GM21515 (cell line): ENCODE results near the gene PAQR9.

Experiments
- ATAC-seq: cut with Tn5 transposase; IDR thresholded peaks from one replicate; pipeline ENCODE4 v1.9.1; 2021; ENCODE audit not compliant: unreplicated experiment

PAQR9 gene

GRCh38 chr3:142951794-142952193 lies 11.7 kb downstream of the PAQR9 start:
- ATAC-seq: no peak

GRCh38 chr3:142950972-142951371 lies 12.5 kb downstream of the PAQR9 start:
- no peak for ATAC-seq

DNA sequence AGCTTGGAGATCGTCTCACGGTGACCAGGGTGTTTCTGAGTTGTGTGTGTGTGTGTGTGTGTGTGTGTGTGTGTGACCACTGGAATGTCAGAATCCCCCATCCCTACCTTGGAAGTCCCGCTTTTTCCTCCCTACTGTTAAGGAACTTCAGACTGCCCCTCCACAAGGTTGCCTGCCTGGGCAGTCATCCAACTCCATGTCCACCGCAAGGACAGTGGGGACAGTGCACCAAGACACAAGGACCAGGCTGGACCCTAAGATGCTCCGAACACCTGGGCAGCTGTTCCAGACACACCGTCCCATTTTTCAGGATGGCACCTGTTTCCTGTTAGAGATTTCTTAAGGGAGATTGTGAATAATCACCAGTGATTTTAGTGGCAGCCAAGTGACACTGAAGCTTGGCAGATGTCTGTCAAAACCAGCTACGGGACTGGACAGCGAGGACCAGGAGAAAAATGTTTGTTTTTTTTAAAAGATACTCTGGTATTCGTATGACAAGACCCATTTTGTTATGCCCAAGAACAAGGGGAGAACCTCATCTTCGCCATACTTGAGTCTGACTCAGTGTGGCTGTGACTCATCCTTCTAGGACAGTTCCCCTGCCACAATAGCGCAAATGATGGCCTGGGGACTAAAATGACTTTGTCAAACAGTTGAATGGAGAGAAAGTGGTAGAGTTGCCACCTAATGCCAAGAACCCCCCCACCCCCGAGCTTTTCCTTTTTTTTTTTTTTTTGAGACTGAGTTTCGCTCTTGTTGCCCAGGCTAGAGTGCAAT lies 15.5 kb downstream of the PAQR9 start:
- no peak for ATAC-seq

DNA sequence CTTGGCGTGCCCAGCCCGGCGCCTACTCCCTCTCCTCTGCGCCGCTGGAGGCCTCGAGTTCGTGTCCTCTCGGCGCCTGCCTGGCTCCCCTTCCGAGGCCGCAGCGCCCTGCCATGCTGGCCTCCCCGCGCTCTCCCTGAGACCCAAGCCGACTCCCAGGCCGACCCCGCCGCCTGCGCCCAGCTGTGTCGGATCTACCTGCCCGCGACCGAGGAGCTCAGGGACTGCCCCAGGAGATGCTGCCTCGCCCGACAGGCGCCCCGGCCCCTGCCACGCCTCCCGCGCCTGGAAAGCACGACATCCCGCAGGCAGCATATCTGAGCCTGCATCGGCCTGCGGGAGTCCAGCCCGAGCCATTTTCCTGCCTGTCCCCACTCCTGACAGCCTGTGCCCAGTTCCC lies 16.1 kb downstream of the PAQR9 start:
- no peak for ATAC-seq

- no peak for ATAC-seq
Measured at GRCh38 chr3:142946861-142947260, 16.6 kb downstream of the PAQR9 start.

DNA sequence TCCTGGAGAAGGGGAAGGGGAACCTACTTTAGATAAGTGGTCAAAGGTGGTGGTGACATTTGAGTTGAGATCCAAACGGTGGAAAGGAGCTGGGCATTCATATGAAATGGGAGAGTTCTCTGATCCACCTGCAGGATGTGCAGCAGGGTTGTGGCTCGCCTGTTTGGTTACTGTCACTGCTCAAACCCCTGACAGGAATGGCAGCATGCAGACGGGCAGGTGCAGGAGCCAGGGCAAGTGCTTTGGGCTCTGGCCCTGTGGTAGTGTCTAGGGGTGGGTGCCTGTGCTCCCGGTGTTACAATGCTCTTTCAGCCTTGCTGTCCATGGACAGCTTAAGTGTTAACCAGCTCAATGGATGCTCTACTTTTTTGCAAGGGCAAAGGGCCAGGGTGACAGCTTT lies 18.5 kb downstream of the PAQR9 start:
- ATAC-seq: peak; percentile 13

DNA sequence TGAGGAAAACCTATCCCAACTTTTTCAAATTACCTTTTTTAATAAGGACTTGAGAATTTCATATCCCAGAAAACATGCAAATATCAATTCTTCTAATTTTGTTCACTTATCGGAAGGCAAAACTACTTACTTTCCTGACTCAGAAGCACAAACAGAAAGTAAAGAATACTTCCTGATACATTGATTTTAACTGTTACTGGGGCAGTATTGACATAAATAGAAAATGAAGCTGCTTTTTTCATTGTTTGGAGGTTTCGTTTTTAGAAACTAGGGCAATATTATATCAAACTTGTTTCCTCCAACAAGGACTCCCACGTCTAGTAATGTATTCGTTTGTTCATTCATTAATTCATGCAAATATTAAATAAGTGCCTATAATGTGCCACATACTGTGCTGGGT lies 19.1 kb downstream of the PAQR9 start:
- peak; percentile 55 for ATAC-seq

DNA sequence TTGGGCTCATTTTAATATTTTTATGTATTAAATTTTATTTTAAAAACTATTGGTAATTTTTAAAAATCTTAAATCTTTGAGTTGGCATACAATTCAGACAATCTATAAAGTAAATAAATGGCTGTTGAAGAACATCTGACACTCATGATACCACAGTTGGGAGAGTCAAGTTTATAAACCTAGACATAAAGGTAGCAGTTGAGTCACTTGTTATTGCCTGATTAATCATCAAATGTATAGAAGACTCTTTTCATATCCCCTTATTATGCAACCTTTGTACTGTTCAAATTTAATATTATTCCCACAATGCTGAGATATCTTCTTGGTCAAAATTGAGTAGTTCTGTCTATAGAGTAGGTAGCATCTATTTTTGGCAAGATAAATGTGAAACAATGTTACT lies 19.6 kb downstream of the PAQR9 start:
- ATAC-seq: no peak

GRCh38 chr3:142943349-142943748 lies 20.1 kb downstream of the PAQR9 start:
- ATAC-seq: no peak

GRCh38 chr3:142941373-142942123 lies 21.9 kb downstream of the PAQR9 start:
- ATAC-seq: no peak

GRCh38 chr3:142940472-142940871 lies 23.0 kb downstream of the PAQR9 start:
- no peak for ATAC-seq

GRCh38 chr3:142940000-142940399 lies 23.5 kb downstream of the PAQR9 start:
- no peak for ATAC-seq

- ATAC-seq: no peak
Measured at GRCh38 chr3:142935963-142936362, 27.5 kb downstream of the PAQR9 start.

GRCh38 chr3:142934887-142935269 lies 28.6 kb downstream of the PAQR9 start:
- no peak for ATAC-seq

DNA sequence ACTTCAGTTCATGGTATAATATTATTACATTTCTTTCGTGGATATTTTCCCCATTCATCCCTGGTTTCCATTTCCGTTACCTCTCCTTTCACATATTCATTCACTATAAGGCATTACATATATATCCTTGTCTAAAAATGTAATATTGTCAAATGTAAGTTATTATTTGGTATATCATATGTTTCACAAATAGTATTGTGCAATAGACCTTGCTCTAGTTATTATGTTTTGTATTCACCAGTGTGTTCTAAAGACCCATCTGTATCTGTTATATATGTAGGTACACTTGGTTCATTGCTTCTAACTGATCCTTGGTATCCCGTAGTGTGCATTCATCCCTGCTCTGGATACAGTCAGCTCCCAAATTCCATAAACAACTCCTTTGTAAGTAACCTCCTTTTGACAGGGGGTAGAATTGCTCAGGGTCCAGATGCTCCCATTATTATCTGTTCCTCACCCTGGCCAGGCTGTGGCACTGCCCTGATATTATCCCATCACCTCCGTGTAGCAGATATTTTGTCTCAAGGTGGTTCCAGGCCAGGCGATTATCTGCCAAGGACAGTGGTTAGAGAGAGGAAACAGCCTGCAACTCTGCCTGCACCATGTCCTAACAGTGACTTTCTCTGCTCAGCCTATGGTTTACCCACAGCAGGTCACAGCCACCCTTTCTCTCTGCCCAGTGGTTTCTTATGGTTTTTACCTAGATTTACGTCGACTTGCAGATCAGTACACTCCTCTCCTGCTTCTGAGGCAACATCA lies 29.2 kb downstream of the PAQR9 start:
- ATAC-seq: no peak

DNA sequence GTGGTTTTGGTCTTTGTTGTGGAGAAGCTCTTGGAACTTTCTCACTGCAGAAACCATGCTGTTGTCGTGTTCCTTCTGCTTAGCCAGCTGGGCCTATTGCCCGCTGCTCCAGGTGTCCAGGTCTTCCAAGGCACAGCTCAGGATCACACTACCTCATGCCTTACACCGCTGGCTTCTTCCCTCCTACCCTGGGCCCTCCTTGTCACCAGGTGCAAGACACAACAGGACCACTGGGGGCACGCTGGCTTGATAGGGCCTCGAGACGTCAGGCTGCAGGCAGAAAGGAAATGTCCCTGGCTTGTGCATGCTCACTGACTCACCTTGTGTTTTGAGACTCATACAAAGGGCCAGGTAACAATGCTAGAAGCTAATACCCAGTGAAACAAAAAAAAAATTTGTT lies 32.3 kb downstream of the PAQR9 start:
- ATAC-seq: peak; percentile 94

GRCh38 chr3:142930463-142930862 lies 33.0 kb downstream of the PAQR9 start:
- no peak for ATAC-seq

DNA sequence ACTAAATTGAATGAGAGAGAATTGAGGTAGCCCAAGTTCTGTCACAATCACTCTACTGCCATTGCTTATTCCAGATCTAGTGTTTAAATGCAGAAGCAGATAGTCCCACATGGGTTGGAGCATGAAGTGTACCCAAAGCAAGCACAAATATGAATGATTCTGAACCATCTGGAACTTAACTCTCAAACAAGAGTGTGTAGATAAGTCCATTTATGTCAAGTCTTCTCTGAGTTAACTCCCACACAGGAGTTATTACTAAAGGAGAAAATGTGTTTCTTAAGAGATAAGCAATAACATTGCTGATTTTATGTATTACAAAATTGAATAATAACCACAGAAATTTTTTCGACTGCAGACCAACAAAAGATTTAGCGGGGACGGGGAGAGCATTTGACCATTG lies 33.6 kb downstream of the PAQR9 start:
- no peak for ATAC-seq

DNA sequence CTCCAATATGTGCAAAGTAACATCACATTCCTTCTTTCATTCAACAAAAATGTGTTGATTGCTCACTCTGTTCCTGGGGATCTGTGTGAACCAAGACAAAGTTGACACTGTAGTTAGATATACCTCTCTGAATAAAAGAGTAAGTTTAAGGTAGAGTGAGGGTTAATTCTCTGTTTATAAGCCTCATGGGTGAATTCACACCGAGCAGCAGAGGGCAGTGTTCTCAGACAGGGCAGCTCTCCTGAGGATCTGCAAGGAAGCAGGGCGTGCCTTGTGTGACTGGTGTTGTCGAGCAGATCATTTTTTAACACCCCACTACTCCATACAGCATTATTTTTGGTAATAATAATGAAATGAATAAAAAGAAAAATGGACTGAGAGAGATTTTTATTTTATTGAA lies 34.4 kb downstream of the PAQR9 start:
- no peak for ATAC-seq

- ATAC-seq: no peak
Measured at GRCh38 chr3:142926368-142926944, 37.0 kb downstream of the PAQR9 start.

- ATAC-seq: no peak
Measured at GRCh38 chr3:142925140-142925539, 38.3 kb downstream of the PAQR9 start.
